ENCODE measurements around the gene SLC28A2. TPM values are rescaled to one million over a fixed set of nuclear protein-coding genes. Genes with fewer than 3 reads are reported as not detected.

The SLC28A2 gene
- polyA plus RNA-seq, 1 donor (not counting 4 experiments of a cell fraction or from before 2014, with no cell fraction given), result not detected

DNA sequence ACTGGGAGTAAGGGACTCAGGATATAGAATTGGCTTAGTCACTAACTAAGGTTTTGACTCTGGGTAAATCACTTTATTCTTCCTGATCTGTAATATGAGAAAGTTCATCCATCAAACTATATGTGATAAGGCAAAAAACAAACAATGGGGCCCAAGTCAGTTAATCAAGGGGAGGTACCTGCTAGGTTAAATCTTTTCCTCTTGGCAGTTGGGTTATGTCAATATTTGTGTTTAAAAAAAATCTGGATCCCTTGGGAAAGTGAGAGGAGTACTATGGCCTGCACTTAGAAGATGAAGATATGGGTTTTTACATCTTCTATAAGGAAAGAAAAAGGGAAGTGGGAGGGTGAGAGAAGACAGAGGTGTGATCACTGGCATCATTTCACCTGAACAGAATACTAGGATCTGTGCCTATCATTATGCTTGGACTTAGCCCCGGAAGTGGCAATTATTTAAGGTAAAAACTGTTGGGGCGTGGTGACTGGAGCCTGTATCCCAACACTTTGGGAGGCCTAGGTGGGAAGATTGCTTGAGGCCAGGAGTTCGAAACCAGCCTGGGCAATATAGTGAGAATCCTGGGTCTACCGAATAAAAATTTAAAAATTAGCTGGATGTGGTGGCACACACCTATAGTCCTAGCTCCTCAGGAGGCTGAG, 2.8 kb upstream of the SLC28A2 start:
- no peaks in the 10 kb centered on the region for H3K79me2 ChIP-seq (ENCODE audit: control insufficient read depth, insufficient read depth, low read length)
- TF ChIP-seq, protein P1, sequence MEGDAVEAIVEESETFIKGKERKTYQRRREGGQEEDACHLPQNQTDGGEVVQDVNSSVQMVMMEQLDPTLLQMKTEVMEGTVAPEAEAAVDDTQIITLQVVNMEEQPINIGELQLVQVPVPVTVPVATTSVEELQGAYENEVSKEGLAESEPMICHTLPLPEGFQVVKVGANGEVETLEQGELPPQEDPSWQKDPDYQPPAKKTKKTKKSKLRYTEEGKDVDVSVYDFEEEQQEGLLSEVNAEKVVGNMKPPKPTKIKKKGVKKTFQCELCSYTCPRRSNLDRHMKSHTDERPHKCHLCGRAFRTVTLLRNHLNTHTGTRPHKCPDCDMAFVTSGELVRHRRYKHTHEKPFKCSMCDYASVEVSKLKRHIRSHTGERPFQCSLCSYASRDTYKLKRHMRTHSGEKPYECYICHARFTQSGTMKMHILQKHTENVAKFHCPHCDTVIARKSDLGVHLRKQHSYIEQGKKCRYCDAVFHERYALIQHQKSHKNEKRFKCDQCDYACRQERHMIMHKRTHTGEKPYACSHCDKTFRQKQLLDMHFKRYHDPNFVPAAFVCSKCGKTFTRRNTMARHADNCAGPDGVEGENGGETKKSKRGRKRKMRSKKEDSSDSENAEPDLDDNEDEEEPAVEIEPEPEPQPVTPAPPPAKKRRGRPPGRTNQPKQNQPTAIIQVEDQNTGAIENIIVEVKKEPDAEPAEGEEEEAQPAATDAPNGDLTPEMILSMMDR (optimal IDR thresholded peaks at IDR 0.05 in 1 of 3, IDR thresholded peaks at IDR 0.05 in 1 of 3, conservative IDR thresholded peaks at IDR 0.05 in 1 of 3; ENCODE audit: extremely low read depth in 1 of 3, insufficient read depth in 2 of 3, low read length in 3 of 3), result no peak
- TF ChIP-seq EZH2 (IDR thresholded peaks at IDR 0.05; ENCODE audit: low read length), result no peak
- no peaks in the 10 kb centered on the region for H3K9me3 ChIP-seq (ENCODE audit: control insufficient read depth, low read depth, low read length)
- H4K20me1 ChIP-seq (ENCODE audit: control insufficient read depth, extremely low read depth, insufficient read depth, low read length), result no peaks in the 10 kb centered on the region
- dilution Hi-C loops (cut with MboI; ENCODE audit: extremely low pct_ligation_motif_present, low sequenced_read_pairs), result no loop called here
- H3K4me2 ChIP-seq (ENCODE audit: control insufficient read depth, extremely low read depth, insufficient read depth, low read depth, low read length), result no peak overlapping the region
- DNase-seq (ENCODE audit: low read depth, low spot score) (no peak), FAIRE-seq (no peak)
- H3K27ac ChIP-seq (ENCODE audit: control insufficient read depth, insufficient read depth, low read length), result no peak overlapping the region
- H3K9ac ChIP-seq (ENCODE audit: control insufficient read depth, extremely low read depth, insufficient read depth, low read length), result no peak overlapping the region
- no peak overlapping the region for H2AFZ ChIP-seq (ENCODE audit: control insufficient read depth, low read length)
- H3K4me3 ChIP-seq (ENCODE audit: control insufficient read depth in 2 of 3, extremely low read depth in 1 of 3, insufficient read depth in 2 of 3, low read depth in 1 of 3, low read length in 3 of 3), result no peak overlapping the region
- H3K4me1 ChIP-seq (ENCODE audit: control insufficient read depth, extremely low read depth, insufficient read depth, low read length), result no peaks in the 10 kb centered on the region
- H3K9me1 ChIP-seq (ENCODE audit: control insufficient read depth, extremely low read depth, insufficient read depth, low read length), result no peaks in the 10 kb centered on the region
- no peaks in the 10 kb centered on the region for H3K36me3 ChIP-seq (ENCODE audit: control insufficient read depth in 2 of 2, extremely low read depth in 1 of 2, insufficient read depth in 2 of 2, low read length in 2 of 2)
- H3K27me3 ChIP-seq (ENCODE audit: control insufficient read depth, extremely low read depth, insufficient read depth, low read length), result no peaks in the 10 kb centered on the region

DNA sequence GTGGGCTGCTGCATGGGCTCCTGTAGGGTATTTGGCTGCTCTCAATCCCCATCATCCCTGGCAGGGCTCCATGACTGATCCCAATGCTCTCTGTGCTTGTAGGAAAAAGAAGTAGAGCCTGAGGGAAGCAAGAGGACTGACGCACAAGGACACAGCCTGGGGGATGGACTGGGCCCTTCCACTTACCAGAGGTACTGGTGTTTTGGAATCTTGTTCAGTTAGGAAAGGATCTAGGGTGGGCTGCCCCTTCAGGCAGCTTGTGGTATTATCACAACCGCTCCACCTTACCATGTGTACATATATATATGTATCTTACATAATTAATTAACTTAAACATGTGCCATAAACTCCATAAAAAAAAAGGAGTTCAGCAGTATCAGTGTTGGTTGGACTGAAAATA, 1.3 kb downstream of the SLC28A2 start:
- DNase-seq (ENCODE audit: low read depth, low spot score) (no peak), FAIRE-seq (no peak)
- Histone ChIP-seq H2AFZ (ENCODE audit: control insufficient read depth, low read length) (no peak overlapping the region), H3K79me2 (ENCODE audit: control insufficient read depth, insufficient read depth, low read length) (no peaks in the 10 kb centered on the region), H3K4me2 (ENCODE audit: control insufficient read depth, extremely low read depth, insufficient read depth, low read depth, low read length) (no peak overlapping the region), H3K36me3 (ENCODE audit: control insufficient read depth in 2 of 2, extremely low read depth in 1 of 2, insufficient read depth in 2 of 2, low read length in 2 of 2) (no peaks in the 10 kb centered on the region), H3K27me3 (ENCODE audit: control insufficient read depth, extremely low read depth, insufficient read depth, low read length) (no peaks in the 10 kb centered on the region), H4K20me1 (ENCODE audit: control insufficient read depth, extremely low read depth, insufficient read depth, low read length) (no peaks in the 10 kb centered on the region), H3K4me3 (ENCODE audit: control insufficient read depth in 2 of 3, extremely low read depth in 1 of 3, insufficient read depth in 2 of 3, low read depth in 1 of 3, low read length in 3 of 3) (no peak overlapping the region), H3K4me1 (ENCODE audit: control insufficient read depth, extremely low read depth, insufficient read depth, low read length) (no peaks in the 10 kb centered on the region), H3K27ac (ENCODE audit: control insufficient read depth, insufficient read depth, low read length) (no peak overlapping the region), H3K9me1 (ENCODE audit: control insufficient read depth, extremely low read depth, insufficient read depth, low read length) (no peaks in the 10 kb centered on the region), H3K9me3 (ENCODE audit: control insufficient read depth, low read depth, low read length) (no peaks in the 10 kb centered on the region), H3K9ac (ENCODE audit: control insufficient read depth, extremely low read depth, insufficient read depth, low read length) (no peak overlapping the region)
- TF ChIP-seq, protein P1 (optimal IDR thresholded peaks at IDR 0.05 in 1 of 3, IDR thresholded peaks at IDR 0.05 in 1 of 3, conservative IDR thresholded peaks at IDR 0.05 in 1 of 3; ENCODE audit: extremely low read depth in 1 of 3, insufficient read depth in 2 of 3, low read length in 3 of 3), result peak; percentile 13 to 26 (median 25)
- no peak for TF ChIP-seq EZH2 (IDR thresholded peaks at IDR 0.05; ENCODE audit: low read length)
- dilution Hi-C loops (cut with MboI; ENCODE audit: extremely low pct_ligation_motif_present, low sequenced_read_pairs), result no loop called here
